Ovary (tissue), 9 donors: ENCODE measurements around the gene AP3B1. TPM values are rescaled to one million over a fixed set of nuclear protein-coding genes. Genes with fewer than 3 reads are reported as not detected.

Experiments used
- DNase-seq, 5 donors: peaks; one replicate each; pipeline ENCODE4 v3.0.0-alpha.2; 2019 to 2020
- H3K27ac ChIP-seq, 2 donors: fragments of 200-600 bp; one replicate each; pipeline versions ENCODE4 v1.5.1 to v1.8.0; 2019 to 2022
- H3K27me3 ChIP-seq: fragments of 200-600 bp; one replicate; pipeline ENCODE4 v1.8.0; 2022
- H3K36me3 ChIP-seq: fragments of 200-600 bp; sonication (generic); one replicate; pipeline ENCODE4 v1.5.1; 2019
- H3K4me1 ChIP-seq: one replicate; pipeline ENCODE4 v1.8.1; 2013; ENCODE audit warnings: mild to moderate bottlenecking, moderate library complexity; ENCODE audit not compliant: insufficient read depth
- H3K4me3 ChIP-seq: fragments of 200-600 bp; sonication (generic); one replicate; pipeline ENCODE4 v1.5.1; 2017
- H3K9me3 ChIP-seq, 2 donors: fragments of 200-600 bp in 1 of 2; sonication (generic) in 1 of 2; one replicate each; pipeline versions ENCODE4 v1.5.1 to v1.8.1; 2013 to 2019; ENCODE audit warnings: mild to moderate bottlenecking in 1 of 2, moderate library complexity in 1 of 2
- CTCF ChIP-seq, 3 donors: fragments of 450-650 bp in 2 of 3; fragments of 200-600 bp in 1 of 3; IDR thresholded peaks; one replicate each; pipeline versions ENCODE4 v1.5.1 to v1.8.0; 2016 to 2022; ENCODE audit warnings: antibody characterized with exemption in 3 of 3, mild to moderate bottlenecking in 1 of 3
- EP300 ChIP-seq: sonication (generic); formaldehyde crosslinking; IDR thresholded peaks from one replicate; pipeline ENCODE4 v1.6.1; 2017; ENCODE audit warnings: antibody characterized with exemption
- POLR2A ChIP-seq: fragments of 450-650 bp; IDR thresholded peaks from one replicate; pipeline ENCODE4 v1.6.1; 2017; ENCODE audit warnings: antibody characterized with exemption, mild to moderate bottlenecking, moderate library complexity
- WGBS, 3 donors: extraction: QIAGEN DNeasy Blood & Tissue Kit in 1 of 3; methylation state at CpG; one replicate each; pipeline versions ENCODE4 v1.1.5 to v1.1.7; 2013 to 2017; 5-methylcytosine and 5-hydroxymethylcytosine counted together
- intact Hi-C, 4 donors: fragments of 100-400 bp; cut with DNase I; formaldehyde crosslinking; loops; one replicate each; pipeline versions ENCODE4 v1.11.0 to v1.15.1; 2022 to 2023
- polyA plus RNA-seq, 2 donors: library from polyadenylated mRNA; stranded (reverse); fragments of 200-250 nt in 1 of 2; fragments of 350-450 nt in 1 of 2; fragmentation: Illumina TruSeq in 1 of 2; extraction: RNeasy Lipid Tissue Mini Kit (QIAGEN cat#74804) in 1 of 2; gene quantifications; one replicate each; pipeline ENCODE4 v1.2.3, GENCODE V29; 2013 to 2014
- total RNA-seq, 7 donors: library from RNA; depleted of rRNA in 2 of 7; stranded (reverse); fragments of >200 nt in 2 of 7; fragmentation: NEBNext Ultra II Directional in 3 of 7; extraction: Animal tissue kit (Norgen Biotek cat#: 25700) in 3 of 7; gene quantifications; one replicate each; pipeline versions ENCODE4 v1.1.0 to v1.2.4, GENCODE V29; 2016 to 2023
- donor health status: DM: no; HTN: no; CAD: no; lungs with moderate emphysema.
- donor health status: DM: no; HTN: no; CAD: no.
- donor health status: Bipolar disorder and iron deficiency.
- donor health status: DM: yes; HTN: yes; CAD: no.
- donor health status: DM: no; HTN: no; CAD: no.
- donor health status: DM: yes; HTN: yes; CAD: no.

Gene AP3B1
- total and polyA plus RNA-seq, 9 donors: 14.5 to 38.8 (median 28.5) TPM

- Histone ChIP-seq H3K27ac (no peak overlapping the region), H3K4me3 (no peak overlapping the region), H3K4me1 (peaks cover 2% of the 10 kb centered on the region), H3K9me3 (no peaks in the 10 kb centered on the region), H3K36me3 (no peaks in the 10 kb centered on the region), H3K27me3 (no peaks in the 10 kb centered on the region)
- WGBS, 3 donors: 90 to 97% (median 94%) methylated on average over 3 of the region's 3 CpGs
- TF ChIP-seq EP300: no peak
- no peak for TF ChIP-seq CTCF (IDR thresholded peaks at IDR 0.05)
- no peak for TF ChIP-seq POLR2A
- intact Hi-C loops: no loop called here
- no peak for DNase-seq
Observed at GRCh38 chr5:78129597-78129996, 164.9 kb downstream of the AP3B1 start.

GRCh38 chr5:78127875-78128274, 166.6 kb downstream of the AP3B1 start:
- Histone ChIP-seq H3K27ac (no peak overlapping the region), H3K27me3 (no peaks in the 10 kb centered on the region), H3K4me1 (peaks cover 2% of the 10 kb centered on the region), H3K36me3 (no peaks in the 10 kb centered on the region), H3K4me3 (no peak overlapping the region), H3K9me3 (no peaks in the 10 kb centered on the region)
- TF ChIP-seq CTCF (IDR thresholded peaks at IDR 0.05) (no peak), EP300 (no peak)
- WGBS, 3 donors: 85 to 93% (median 91%) methylated on average over 3 of the region's 3 CpGs
- intact Hi-C loops: no loop called here
- DNase-seq: no peak

- no peaks in the 10 kb centered on the region for H3K9me3 ChIP-seq
- no peak for TF ChIP-seq POLR2A
- no peak for TF ChIP-seq CTCF (IDR thresholded peaks at IDR 0.05)
- TF ChIP-seq EP300: no peak
- H3K36me3 ChIP-seq: no peaks in the 10 kb centered on the region
- no peaks in the 10 kb centered on the region for H3K27me3 ChIP-seq
- no peak for DNase-seq
- H3K4me3 ChIP-seq: no peak overlapping the region
- intact Hi-C loops: no loop called here
- no peak overlapping the region for H3K27ac ChIP-seq
- 12 to 43% (median 19%) methylated on average over 1 of the region's 1 CpG for WGBS, 3 donors
- H3K4me1 ChIP-seq: peaks cover 2% of the 10 kb centered on the region
Observed at GRCh38 chr5:78126536-78126935, 168.0 kb downstream of the AP3B1 start.

- no peaks in the 10 kb centered on the region for H3K9me3 ChIP-seq
- H3K27me3 ChIP-seq: no peaks in the 10 kb centered on the region
- intact Hi-C loops: no loop called here
- no peaks in the 10 kb centered on the region for H3K36me3 ChIP-seq
- no peaks in the 10 kb centered on the region for H3K4me1 ChIP-seq
- no peak for TF ChIP-seq POLR2A
- no peak for TF ChIP-seq CTCF (IDR thresholded peaks at IDR 0.05)
- no peak for TF ChIP-seq EP300
- H3K4me3 ChIP-seq: no peak overlapping the region
- DNase-seq: no peak
- no peak overlapping the region for H3K27ac ChIP-seq
- 93 to 97% (median 94%) methylated on average over 1 of the region's 1 CpG for WGBS, 3 donors
Observed at GRCh38 chr5:78116167-78116566, 178.3 kb downstream of the AP3B1 start.
